ENCODE measurements around the gene IGFLR1.
A peak's percentile ranks its signal among the peaks of the same experiment; 100 is the strongest.

Gene IGFLR1

GRCh38 chr19:35755550-35756376 is 13.5 kb upstream of the IGFLR1 start:
- peak; percentile 35 for DNase-seq (ENCODE audit: low read depth, low spot score)

GRCh38 chr19:35755131-35755549 is 12.9 kb upstream of the IGFLR1 start:
- no peak for DNase-seq (ENCODE audit: low read depth, low spot score)

GRCh38 chr19:35754370-35755130 is 12.3 kb upstream of the IGFLR1 start:
- no peak for DNase-seq (ENCODE audit: low read depth, low spot score)

GRCh38 chr19:35753634-35754369 is 11.6 kb upstream of the IGFLR1 start:
- no peak for DNase-seq (ENCODE audit: low read depth, low spot score)

- no peak for DNase-seq (ENCODE audit: low read depth, low spot score)
Measured at GRCh38 chr19:35752746-35753350, 10.6 kb upstream of the IGFLR1 start.

- DNase-seq (ENCODE audit: low read depth, low spot score): no peak
Measured at GRCh38 chr19:35751839-35752745, 9.8 kb upstream of the IGFLR1 start.

GRCh38 chr19:35750167-35750566 is 7.9 kb upstream of the IGFLR1 start:
- no peak for DNase-seq (ENCODE audit: low read depth, low spot score)

- peak; percentile 97 for DNase-seq (ENCODE audit: low read depth, low spot score)
Measured at GRCh38 chr19:35748106-35749020, 6.1 kb upstream of the IGFLR1 start, which contains the start of gene LIN37. Gene LIN37 (plus strand): TSS chr19:35748576. CDS start chr19:35748725, 149 bp downstream.

- no peak for DNase-seq (ENCODE audit: low read depth, low spot score)
Measured at GRCh38 chr19:35746531-35746930, 4.3 kb upstream of the IGFLR1 start.

- DNase-seq (ENCODE audit: low read depth, low spot score): no peak
Measured at GRCh38 chr19:35746087-35746462, 3.8 kb upstream of the IGFLR1 start.

GRCh38 chr19:35745328-35746086 is 3.3 kb upstream of the IGFLR1 start, which contains the start of the genes PSENEN and U2AF1L4:
Gene PSENEN (plus strand): TSS chr19:35745651. CDS start chr19:35745931, 280 bp downstream.
Gene U2AF1L4 (minus strand): TSS chr19:35745418. CDS start chr19:35745391, 27 bp downstream.
- peak; percentile 90 for DNase-seq (ENCODE audit: low read depth, low spot score)

GRCh38 chr19:35744430-35745327 is 2.4 kb upstream of the IGFLR1 start:
- DNase-seq (ENCODE audit: low read depth, low spot score): peak; percentile 82

GRCh38 chr19:35743640-35744429 is 1.6 kb upstream of the IGFLR1 start:
- DNase-seq (ENCODE audit: low read depth, low spot score): no peak

GRCh38 chr19:35741203-35741515 is 1.1 kb downstream of the IGFLR1 start:
- no peak for DNase-seq (ENCODE audit: low read depth, low spot score)

GRCh38 chr19:35740423-35741202 is 1.6 kb downstream of the IGFLR1 start:
- peak; percentile 92 for DNase-seq (ENCODE audit: low read depth, low spot score)

GRCh38 chr19:35740108-35740422 is 2.2 kb downstream of the IGFLR1 start:
- DNase-seq (ENCODE audit: low read depth, low spot score): no peak
